Sigmoid colon (tissue), 7 donors: ENCODE results near the gene PVALEF. TPM values are rescaled to one million over a fixed set of nuclear protein-coding genes. Genes with fewer than 3 reads are reported as not detected.

ENCODE experiments used
- DNase-seq: peaks from one replicate; pipeline ENCODE4 v3.0.0-alpha.2; 2019
- H3K27ac ChIP-seq, 4 donors: fragments of 200-600 bp; sonication (generic); one replicate each; pipeline ENCODE4 v1.5.1; 2016 to 2019; ENCODE audit warnings: mild to moderate bottlenecking in 1 of 4
- H3K27me3 ChIP-seq, 3 donors: fragments of 200-600 bp; sonication (generic); one replicate each; pipeline ENCODE4 v1.5.1; 2019; ENCODE audit warnings: mild to moderate bottlenecking in 1 of 3
- H3K36me3 ChIP-seq, 4 donors: fragments of 200-600 bp; sonication (generic); one replicate each; pipeline ENCODE4 v1.5.1; 2016 to 2019
- H3K4me1 ChIP-seq, 4 donors: fragments of 200-600 bp; sonication (generic); one replicate each; pipeline ENCODE4 v1.5.1; 2017 to 2019
- H3K4me3 ChIP-seq, 4 donors: fragments of 200-600 bp; sonication (generic); one replicate each; pipeline ENCODE4 v1.5.1; 2017 to 2019; ENCODE audit warnings: mild to moderate bottlenecking in 2 of 4, moderate library complexity in 1 of 4
- H3K9me3 ChIP-seq, 4 donors: fragments of 200-600 bp in 3 of 4; sonication (generic) in 3 of 4; one replicate each; pipeline versions ENCODE4 v1.5.1 to v1.6.1; 2013 to 2019
- CTCF ChIP-seq, 4 experiments: fragments of 450-650 bp in 3 of 4; fragments of 200-600 bp in 1 of 4; IDR thresholded peaks; one replicate each; pipeline ENCODE4 v1.5.1; 2016 to 2019; ENCODE audit warnings: antibody characterized with exemption in 4 of 4, mild to moderate bottlenecking in 3 of 4, moderate library complexity in 2 of 4
- EP300 ChIP-seq, 4 donors: sonication (generic); formaldehyde crosslinking; IDR thresholded peaks; one replicate each; pipeline ENCODE4 v1.6.1; 2017; ENCODE audit warnings: antibody characterized with exemption in 4 of 4
- POLR2A ChIP-seq, 2 donors: fragments of 450-650 bp; IDR thresholded peaks; one replicate each; pipeline ENCODE4 v1.6.1; 2016; ENCODE audit warnings: antibody characterized with exemption in 2 of 2, mild to moderate bottlenecking in 2 of 2, moderate library complexity in 2 of 2
- POLR2AphosphoS5 ChIP-seq, 4 donors: sonication (generic); formaldehyde crosslinking; IDR thresholded peaks; one replicate each; pipeline ENCODE4 v1.6.1; 2017; ENCODE audit warnings: antibody characterized with exemption in 4 of 4
- WGBS, 2 donors: extraction: QIAGEN DNeasy Blood & Tissue Kit; methylation state at CpG; one replicate each; pipeline ENCODE4 v1.1.7; 2013; 5-methylcytosine and 5-hydroxymethylcytosine counted together
- intact Hi-C: fragments of 100-400 bp; cut with DNase I; formaldehyde crosslinking; loops from one replicate; pipeline ENCODE4 v1.15.1; 2023
- polyA plus RNA-seq, 3 donors: library from polyadenylated mRNA; stranded (reverse); fragments of 200-250 nt; gene quantifications; one replicate each; pipeline ENCODE4 v1.2.3, GENCODE V29; 2013
- total RNA-seq, 4 donors: library from RNA; depleted of rRNA; stranded (reverse); fragments of >200 nt; gene quantifications; one replicate each; pipeline ENCODE4 v1.1.0, GENCODE V29; 2016
- donor health status: healthy with polysubstance abuse.
- donor health status: Bipolar disorder and iron deficiency.
- donor health status: healthy.

Gene PVALEF
- total and polyA plus RNA-seq, 7 donors: not detected

- intact Hi-C loops: no loop called here
- WGBS, 2 donors: 80 to 89% methylated on average over 1 of the region's 1 CpG
These were observed 8.5 kb downstream of the PVALEF start for GRCh38 chr17:81173762-81174155.

GRCh38 chr17:81176666-81177065, 11.4 kb downstream of the PVALEF start:
- Histone ChIP-seq H3K27ac (no peak overlapping the region), H3K27me3 (peaks cover 0 to 7% (median 0%) of the 10 kb centered on the region in 3 donors), H3K4me3 (no peak overlapping the region), H3K4me1 (no peaks in the 10 kb centered on the region), H3K36me3 (no peaks in the 10 kb centered on the region), H3K9me3 (peaks cover 0 to 3% (median 0%) of the 10 kb centered on the region in 4 donors)
- TF ChIP-seq POLR2A (IDR thresholded peaks at IDR 0.05) (no peak), CTCF (IDR thresholded peaks at IDR 0.05) (no peak), POLR2AphosphoS5 (IDR thresholded peaks at IDR 0.05) (no peak), EP300 (IDR thresholded peaks at IDR 0.05) (no peak)
- intact Hi-C loops: no loop called here
- 92 to 99% methylated on average over 7 of the region's 7 CpGs for WGBS, 2 donors
- DNase-seq: no peak

More at GRCh38 chr17:81173762-81174155, 8.5 kb downstream of the PVALEF start:
- no peaks in the 10 kb centered on the region for H3K4me1 ChIP-seq
- H3K9me3 ChIP-seq: peaks cover 0 to 3% (median 0%) of the 10 kb centered on the region in 4 donors
- no peak for DNase-seq
- H3K27ac ChIP-seq: no peak overlapping the region
- H3K27me3 ChIP-seq: no peaks in the 10 kb centered on the region
- H3K36me3 ChIP-seq: no peaks in the 10 kb centered on the region
- no peak for TF ChIP-seq POLR2A (IDR thresholded peaks at IDR 0.05)
- no peak for TF ChIP-seq CTCF (IDR thresholded peaks at IDR 0.05)
- TF ChIP-seq EP300 (IDR thresholded peaks at IDR 0.05): no peak
- no peak for TF ChIP-seq POLR2AphosphoS5 (IDR thresholded peaks at IDR 0.05)
- H3K4me3 ChIP-seq: no peak overlapping the region

DNA sequence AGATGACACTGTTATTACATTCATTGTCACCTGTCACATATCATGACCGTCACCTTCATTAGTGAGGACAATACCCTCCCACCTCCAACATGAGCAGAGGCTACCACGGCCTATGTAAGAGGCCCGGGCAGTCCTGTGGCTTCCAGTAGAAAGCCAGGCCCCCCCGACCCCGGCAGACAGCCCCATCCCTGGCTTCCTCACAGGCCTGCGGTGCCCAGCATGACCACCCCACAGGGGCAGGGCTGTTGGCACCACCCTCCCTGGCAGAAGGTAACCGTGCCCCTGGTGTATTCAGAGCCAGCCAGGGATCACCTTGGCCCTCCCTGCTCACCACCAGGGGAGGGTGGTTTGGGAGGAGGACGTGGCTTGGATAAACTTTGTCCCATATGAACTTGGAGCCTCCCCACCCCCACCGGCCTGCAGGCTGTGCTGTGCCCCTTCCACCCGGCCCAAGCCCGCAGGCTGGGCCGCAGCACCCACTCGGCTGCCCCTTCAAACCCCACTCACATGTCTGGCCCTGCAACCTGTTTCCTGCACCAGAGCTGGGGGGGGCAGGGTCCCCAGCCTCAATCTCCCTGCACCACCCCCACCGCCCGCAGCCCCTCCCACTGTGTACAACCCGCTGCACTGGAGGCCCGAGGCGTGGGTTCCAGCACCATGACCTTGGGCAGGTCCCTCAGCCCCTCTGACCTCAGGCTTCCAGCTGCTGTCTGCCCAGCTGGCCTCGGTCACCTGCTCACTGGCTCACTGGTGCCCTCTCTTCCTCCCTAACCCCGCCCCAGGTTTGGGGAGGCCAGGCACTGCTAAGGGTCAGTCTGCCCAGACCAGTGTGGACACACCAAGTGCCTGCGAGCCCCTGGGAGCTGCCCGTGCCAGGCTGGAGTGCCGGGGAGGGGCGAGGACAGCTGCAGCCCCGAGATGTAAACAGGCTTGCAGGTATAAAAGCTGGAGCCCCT, 13.1 kb downstream of the PVALEF start:
- H3K27me3 ChIP-seq: peaks cover 0 to 20% (median 4%) of the 10 kb centered on the region in 3 donors
- no peak overlapping the region for H3K4me3 ChIP-seq
- H3K36me3 ChIP-seq: no peaks in the 10 kb centered on the region
- H3K4me1 ChIP-seq: no peaks in the 10 kb centered on the region
- TF ChIP-seq POLR2AphosphoS5 (IDR thresholded peaks at IDR 0.05) (no peak), POLR2A (IDR thresholded peaks at IDR 0.05) (no peak), CTCF (IDR thresholded peaks at IDR 0.05) (no peak), EP300 (IDR thresholded peaks at IDR 0.05) (no peak)
- H3K9me3 ChIP-seq: peaks cover 0 to 3% (median 0%) of the 10 kb centered on the region in 4 donors
- no peak overlapping the region for H3K27ac ChIP-seq
- 85 to 87% methylated on average over 25 of the region's 25 CpGs for WGBS, 2 donors
- no peak for DNase-seq
- intact Hi-C loops: no loop called here

DNA sequence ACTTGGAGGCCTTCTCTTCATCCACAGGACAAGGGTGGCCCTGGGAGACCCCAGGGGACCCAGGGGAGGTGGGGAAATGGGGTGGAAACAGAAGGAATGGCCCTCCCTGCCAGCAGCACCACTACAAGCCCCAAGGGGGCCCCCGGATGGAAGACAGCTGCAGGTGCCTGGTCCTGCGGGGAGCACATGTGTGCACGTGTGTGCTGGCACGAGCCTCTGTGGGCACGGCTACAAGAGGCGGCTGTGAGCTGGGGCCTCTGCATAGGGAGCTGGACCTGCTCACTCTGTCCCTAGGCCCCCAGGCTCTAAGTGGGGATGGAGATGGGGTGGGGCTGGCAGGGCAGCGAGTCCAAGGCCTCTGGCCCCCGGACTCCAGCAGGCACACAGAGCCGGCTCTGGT, 13.9 kb downstream of the PVALEF start:
- no peaks in the 10 kb centered on the region for H3K36me3 ChIP-seq
- peaks cover 0 to 26% (median 9%) of the 10 kb centered on the region in 3 donors for H3K27me3 ChIP-seq
- 78 to 82% methylated on average over 9 of the region's 9 CpGs for WGBS, 2 donors
- intact Hi-C loops: no loop called here
- peaks cover 0 to 3% (median 0%) of the 10 kb centered on the region in 4 donors for H3K9me3 ChIP-seq
- H3K27ac ChIP-seq: no peak overlapping the region
- DNase-seq: no peak
- no peaks in the 10 kb centered on the region for H3K4me1 ChIP-seq
- TF ChIP-seq POLR2A (IDR thresholded peaks at IDR 0.05) (no peak), CTCF (IDR thresholded peaks at IDR 0.05) (no peak), POLR2AphosphoS5 (IDR thresholded peaks at IDR 0.05) (no peak), EP300 (IDR thresholded peaks at IDR 0.05) (no peak)
- no peak overlapping the region for H3K4me3 ChIP-seq
